Measurements from ENCODE around the gene TAF5L.
A peak's percentile ranks its signal among the peaks of the same experiment; 100 is the strongest.
"Not testable (repeated sequence)": the region's sequence is repeated elsewhere in the genome, so short reads cannot be mapped to it uniquely, and the experiment has no call there.

TAF5L gene

DNA sequence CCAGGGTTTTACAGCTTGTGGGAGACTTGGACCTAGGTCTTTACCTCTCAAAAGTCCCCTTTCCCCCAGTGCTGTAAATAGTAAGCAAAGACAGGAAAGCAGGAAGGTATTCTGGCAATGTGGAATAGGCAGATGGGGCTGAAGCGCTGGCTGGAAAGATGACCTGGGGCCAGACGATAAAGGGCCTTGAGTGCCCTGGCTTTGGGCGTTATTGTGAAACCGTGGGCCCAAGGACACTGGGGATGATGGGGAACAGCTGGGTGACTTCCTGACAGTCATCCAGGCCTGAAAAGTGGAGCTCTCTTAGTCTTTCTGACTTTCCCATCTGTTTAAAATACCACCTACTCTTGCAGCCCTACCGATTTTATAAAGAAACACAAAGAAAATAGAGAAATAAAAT, 16.5 kb upstream of the TAF5L start:
- no peak for DNase-seq (ENCODE audit: low read depth in 2 of 2)

DNA sequence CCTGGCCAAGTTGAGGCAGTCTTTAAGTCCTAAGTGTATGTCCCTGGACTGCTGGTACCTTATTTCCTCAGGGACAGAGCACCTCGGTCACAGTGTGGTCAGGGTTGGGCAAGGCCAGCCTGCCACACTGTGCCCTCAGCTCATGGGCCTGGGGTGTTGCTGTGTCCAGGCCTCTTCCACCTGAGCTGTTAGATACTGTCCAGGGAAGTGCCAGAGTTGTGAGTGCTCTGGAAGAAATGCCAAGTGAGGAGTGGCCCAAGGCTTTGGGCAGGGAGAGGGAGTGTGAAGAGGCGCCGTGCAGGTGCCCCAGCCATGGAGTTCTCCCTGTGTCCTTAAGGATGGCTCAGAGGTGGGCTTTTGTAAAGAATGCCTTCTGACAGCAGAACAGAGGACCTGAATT, 15.4 kb upstream of the TAF5L start:
- DNase-seq (ENCODE audit: low read depth in 2 of 2) = no peak

DNA sequence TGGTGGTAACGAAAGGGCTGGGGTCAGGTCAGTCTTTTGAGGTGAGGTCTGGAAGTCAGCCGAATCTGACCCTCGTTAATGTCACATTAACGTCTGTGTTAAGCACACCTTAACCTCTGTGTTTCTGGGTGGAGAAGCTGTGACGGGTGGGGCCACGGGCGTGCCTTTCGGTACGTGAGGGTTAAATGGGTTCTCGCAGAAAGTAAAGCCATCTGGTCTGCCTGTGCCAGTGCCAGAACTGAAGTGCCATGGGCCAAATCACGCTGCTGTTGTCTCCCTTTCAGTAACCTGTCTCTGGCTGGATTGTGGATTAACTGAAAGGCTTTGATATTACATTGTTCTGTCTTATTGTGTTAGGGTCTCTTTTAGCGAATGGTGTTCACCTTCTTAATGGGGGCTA, 14.5 kb upstream of the TAF5L start:
- no peak for DNase-seq (ENCODE audit: low read depth in 2 of 2)

DNA sequence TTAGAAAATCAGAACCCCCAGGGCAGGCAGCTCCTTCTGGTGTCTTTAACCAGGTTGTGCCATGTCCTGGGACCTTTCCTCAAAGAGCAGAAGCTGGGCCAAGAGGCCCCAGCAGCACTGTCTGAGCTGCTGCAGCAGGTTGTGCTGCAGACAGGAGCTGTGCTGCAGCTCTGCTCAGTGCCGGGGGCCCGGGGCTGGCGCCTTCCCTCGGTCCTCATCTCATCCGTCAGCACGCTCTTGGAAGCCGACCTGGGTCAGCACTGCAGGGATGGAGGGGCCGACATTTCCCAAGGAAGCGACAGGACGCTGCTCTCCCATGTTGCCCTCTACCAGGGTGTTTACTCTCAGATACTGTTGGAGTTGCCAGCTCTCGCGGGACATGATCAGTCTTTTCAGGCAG, 11.8 kb upstream of the TAF5L start:
- no peak for DNase-seq (ENCODE audit: low read depth in 2 of 2)

DNA sequence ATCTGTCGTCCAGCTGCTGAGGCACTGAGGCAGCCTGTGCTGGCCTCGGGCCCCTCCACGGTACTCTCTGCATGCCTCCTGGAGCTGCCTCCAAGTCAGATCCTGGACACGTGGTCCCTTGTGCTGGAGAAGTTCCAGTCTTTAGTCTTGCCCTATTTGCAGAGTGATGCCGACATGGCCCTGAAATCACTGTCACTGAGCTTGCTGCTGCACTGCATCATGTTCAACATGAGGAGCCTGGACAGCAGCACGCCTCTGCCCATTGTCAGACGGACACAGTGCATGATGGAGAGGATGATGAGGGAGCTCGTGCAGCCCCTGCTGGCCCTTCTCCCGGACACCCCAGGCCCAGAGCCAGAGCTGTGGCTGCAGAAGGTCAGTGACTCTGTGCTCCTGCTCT, 10.1 kb upstream of the TAF5L start:
- no peak for DNase-seq (ENCODE audit: low read depth in 2 of 2)

DNA sequence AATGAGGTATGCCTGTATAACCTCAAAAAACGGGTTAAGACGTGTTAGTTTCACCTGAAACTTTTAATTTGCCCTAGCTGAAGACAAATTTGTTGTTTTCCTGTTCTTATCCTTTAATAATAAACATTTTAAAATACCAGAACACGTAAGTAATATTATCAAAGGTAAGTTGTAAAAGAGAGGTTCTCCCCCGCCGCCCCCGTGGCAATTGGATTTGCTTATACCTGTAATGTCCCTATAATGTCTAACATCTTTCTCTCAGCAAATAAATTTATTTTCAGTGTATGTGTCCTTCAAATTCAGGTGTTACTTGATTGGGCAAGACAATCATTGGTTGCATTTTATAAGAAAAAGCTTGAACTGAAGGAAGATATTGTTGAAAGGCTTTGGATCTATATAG, 6.0 kb upstream of the TAF5L start:
- no peak for DNase-seq (ENCODE audit: low read depth in 2 of 2)

DNA sequence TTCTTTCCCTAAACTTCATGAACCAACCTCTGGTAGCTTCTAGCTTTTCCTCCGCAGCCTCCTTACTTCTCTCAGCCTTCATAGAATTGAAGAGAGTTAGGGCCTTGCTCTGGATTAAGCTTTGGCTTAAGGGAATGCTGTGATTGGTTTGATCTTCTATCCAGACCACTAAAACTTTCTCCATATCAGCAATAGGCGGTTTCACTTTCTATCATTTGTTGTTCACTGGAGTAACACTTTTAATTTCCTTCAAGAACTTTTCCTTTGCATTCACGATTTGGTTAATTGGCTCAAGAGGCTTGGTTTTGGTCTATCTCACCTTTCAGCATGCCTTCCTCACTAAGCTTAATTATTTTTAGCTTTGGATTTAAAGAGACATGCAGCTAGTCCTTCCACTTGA, 5.2 kb upstream of the TAF5L start:
- no peak for DNase-seq (ENCODE audit: low read depth in 2 of 2)

DNA sequence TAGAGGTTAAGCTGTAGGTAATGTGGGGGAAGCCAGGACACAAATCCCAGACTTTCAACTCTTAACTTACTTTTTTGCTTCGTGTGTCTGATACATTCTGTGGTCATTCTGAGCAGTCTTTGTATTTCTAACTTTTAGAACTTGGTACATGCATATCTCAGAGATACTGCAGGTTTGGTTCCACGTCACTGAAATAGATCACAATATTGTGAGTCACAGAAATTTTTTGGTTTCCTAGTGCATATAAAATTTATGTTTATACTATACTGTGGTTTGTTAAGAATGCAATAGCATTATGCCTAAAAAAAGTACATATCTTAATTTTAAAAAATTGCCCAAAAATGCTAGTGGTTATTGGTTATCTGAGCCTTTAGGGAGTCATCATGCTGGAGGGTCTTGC, 3.3 kb upstream of the TAF5L start:
- no peak for DNase-seq (ENCODE audit: low read depth in 2 of 2)

DNA sequence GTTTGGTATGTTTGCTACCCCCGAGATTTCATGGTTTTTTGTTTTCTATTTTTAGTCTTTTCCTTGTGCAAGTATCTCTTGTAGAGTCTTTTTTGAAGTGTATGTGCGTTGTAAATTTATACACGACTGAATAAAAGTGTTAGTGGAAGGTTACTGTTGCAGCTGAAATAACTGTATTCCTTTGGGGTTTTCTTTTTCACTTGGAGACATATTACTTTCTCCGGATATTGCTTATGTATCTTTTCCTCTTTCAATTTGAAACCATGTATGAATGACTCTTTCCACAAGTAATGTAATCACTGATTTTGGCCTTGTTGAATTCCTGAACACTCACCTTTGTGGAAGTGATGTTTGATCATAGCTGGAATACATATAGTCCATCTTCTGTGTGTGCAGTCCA, 1.1 kb upstream of the TAF5L start:
- no peak for DNase-seq (ENCODE audit: low read depth in 2 of 2)

DNA sequence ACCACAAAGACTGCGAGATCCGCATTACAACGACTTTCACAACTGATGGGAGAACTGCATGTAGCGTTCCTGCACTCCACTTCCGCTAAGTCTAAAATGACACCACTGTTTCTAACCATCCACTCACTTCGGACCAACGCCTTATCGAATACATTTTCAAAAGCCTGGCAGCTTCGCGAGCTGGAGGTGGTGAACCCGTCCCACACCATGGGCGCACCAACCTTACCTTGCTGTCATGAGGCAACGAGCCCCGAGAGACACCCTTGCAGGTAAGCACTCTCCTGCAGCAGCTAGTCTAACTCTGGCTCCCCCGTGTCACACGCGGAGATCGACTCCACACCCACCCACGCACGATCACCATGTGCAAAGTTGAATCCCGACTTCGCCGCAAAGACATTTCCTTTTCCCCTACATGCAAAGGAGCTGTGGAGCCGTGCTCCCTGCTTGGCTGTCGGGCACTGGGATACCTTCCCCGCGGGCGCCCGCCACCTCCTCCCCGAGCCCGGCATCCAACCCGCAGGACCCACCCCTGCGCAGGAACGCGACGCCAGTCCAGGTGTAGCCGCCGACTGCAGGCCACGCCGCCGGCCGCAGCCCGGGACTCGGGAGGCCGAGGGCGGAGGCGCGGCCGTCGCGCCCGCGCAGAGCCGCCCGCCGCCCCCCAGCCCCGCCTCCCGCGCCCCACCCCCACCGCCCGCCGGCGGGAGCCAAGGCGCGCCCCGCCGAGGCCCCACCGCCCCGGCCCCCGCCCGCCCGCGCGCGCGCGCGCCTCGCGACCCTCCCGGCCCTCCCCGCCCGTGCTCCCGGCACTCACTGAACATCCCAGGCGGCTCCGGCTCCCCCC, 629 bp downstream of the TAF5L start:
- DNase-seq (ENCODE audit: low read depth in 2 of 2) = peak; percentile 21 to 32

DNA sequence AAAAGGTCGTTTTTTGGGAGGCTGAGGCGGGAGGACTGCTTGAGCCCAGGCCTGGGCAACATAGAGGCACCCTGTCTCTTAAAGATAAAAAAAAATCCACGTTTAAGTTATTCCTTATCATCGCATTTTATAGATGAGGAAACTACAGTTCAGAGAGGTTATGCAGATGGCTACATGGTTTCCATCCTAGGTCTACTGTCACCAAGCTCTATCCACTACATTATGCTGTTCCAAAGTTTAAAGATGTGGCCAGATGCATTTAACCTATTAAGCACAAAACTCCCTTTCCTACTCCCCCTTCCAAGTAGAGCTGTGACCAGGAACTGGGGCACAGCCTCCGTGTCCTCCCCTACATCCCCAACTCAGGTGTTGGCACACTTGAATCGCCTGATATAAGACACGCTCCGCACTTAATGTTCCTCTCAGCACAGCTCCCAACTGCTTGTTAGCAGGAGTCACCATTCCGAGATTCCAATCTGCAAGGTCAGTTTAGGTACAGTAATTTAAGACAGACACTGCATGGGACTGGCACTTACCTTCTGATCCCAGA, 1.3 kb downstream of the TAF5L start:
- DNase-seq (ENCODE audit: low read depth in 2 of 2) = no peak

DNA sequence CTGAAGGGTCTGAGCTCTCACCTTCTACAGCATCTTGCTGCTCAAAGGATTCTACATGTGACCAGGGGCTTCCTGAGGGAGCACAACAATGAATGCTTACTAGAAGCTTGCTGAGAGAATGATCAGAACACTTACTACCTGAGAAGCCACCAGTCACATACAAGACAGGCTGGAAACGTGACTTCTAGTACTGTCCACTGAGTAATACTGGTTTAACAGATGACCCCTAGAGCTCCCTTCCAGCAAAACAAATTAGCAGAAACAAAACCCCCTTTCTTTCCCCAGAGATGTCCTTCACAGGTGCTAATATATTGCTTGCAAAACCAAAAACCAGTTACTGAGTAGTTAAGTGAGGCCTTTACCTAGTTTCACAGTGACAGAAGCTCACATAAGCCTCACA, 2.1 kb downstream of the TAF5L start:
- no peak for DNase-seq (ENCODE audit: low read depth in 2 of 2)

DNA sequence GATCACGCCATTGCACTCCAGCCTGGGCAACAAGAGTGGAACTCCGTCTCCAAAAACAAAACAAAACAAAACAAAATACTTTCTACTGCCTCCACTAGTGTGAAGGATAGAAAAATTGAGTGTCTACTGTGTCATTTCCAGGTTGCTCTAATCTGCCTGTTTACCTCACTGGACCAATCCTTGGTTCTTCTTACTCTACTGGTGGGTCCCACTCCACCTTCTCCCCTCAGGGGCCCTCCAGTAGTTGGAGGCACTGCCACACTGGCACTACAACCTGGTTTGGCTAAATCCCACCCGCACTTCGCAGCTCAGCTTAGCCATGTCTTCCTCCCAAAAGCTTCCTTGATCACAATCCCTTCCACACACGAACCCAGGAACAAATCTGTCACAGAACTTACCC, 2.7 kb downstream of the TAF5L start:
- no peak for DNase-seq (ENCODE audit: low read depth in 2 of 2)

DNA sequence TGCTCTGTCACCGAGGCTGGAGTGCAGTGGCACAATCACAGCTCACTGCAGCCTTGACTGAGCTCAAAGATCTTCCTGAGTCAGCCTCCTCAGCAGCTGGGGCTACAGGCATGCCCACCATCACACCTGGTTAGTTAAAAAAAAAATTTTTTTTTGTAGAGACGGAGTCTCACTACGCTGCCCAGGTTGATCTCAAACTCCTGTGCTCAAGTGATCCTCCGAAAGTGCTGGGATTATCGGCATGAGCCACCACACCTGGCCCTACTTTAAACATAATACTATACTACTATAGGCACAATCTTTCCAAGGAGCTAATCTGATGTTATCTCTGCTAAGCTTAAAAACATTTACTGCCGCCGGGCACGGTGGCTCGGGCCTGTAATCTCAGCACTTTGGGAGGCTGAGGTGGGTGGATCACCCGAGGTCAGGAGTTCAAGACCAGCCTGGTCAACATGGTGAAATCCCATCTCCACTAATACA, 3.2 kb downstream of the TAF5L start:
- not testable (repeated sequence) for DNase-seq (ENCODE audit: low read depth in 2 of 2)

DNA sequence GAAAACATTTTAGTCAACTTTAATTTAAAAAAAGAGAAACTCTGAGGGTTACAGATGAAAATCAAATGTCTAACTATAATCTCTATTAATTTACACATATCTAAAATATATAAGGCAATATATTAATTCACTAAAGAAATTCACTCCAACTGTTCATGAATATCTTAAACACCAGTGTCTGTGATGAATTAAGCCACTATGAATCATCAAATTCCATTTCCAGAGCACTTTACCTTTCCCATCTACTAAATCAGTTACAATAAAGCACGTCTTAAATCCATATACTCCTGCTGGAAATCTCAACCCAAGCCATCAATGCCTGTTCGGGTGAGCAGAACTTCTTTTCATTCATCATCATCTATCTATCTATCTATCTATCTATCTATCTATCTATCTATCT, 4.3 kb downstream of the TAF5L start:
- no peak for DNase-seq (ENCODE audit: low read depth in 2 of 2)

DNA sequence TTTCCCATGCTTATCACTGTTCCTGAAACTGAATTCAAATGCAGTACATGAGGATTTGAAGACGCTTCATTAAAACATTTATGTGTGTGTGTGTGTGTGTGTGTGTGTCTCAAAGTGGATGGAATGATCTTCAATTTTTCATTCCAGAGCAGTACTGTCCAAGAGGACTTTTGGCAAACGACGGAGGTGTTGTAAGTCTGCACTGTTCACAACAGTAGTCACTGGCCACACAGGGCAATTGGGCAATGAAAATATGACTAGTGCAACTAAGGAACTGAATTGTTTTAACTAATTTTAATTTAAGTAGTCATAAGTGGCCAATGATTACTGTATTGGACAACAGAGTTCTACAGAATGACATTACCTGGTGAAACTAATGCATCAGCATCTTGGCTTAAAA, 5.0 kb downstream of the TAF5L start:
- no peak for DNase-seq (ENCODE audit: low read depth in 2 of 2)

DNA sequence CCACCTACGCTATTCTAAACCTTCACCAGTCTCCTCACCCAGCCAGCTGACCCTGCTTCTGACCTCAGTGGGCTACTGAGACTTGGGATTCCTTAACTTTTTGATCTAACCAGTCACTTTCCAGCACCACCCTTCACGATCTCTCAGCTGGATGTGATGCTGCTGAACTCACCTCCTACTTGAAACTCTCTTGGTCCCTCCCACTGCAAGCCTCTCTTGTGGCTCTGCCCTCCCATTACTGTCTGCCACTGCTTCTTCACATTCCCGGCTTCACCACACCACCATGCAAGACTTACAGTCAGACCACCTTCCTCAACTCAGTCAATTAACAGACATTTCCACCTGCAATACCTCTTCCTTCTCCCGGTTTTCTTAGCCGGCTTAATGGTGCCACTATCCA, 6.3 kb downstream of the TAF5L start:
- no peak for DNase-seq (ENCODE audit: low read depth in 2 of 2)

DNA sequence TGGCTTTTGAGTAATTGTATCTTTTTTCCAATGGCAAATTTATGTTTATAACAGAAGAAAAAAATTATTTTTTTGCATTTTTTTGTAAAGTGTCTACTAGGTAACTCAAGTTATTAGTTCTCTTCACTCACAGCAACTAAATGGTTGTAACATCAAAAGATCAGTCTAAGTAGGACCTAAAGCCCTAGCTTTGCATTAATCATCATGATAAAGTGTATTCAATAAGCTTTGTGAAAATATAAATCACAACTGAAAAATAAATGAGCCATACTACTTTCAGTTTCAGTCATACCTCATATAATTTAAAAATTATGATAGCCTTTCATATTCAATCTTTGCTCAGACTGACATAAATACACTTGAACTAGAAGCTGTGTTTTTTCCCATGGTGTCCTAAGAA, 6.9 kb downstream of the TAF5L start:
- DNase-seq (ENCODE audit: low read depth in 2 of 2) = no peak

DNA sequence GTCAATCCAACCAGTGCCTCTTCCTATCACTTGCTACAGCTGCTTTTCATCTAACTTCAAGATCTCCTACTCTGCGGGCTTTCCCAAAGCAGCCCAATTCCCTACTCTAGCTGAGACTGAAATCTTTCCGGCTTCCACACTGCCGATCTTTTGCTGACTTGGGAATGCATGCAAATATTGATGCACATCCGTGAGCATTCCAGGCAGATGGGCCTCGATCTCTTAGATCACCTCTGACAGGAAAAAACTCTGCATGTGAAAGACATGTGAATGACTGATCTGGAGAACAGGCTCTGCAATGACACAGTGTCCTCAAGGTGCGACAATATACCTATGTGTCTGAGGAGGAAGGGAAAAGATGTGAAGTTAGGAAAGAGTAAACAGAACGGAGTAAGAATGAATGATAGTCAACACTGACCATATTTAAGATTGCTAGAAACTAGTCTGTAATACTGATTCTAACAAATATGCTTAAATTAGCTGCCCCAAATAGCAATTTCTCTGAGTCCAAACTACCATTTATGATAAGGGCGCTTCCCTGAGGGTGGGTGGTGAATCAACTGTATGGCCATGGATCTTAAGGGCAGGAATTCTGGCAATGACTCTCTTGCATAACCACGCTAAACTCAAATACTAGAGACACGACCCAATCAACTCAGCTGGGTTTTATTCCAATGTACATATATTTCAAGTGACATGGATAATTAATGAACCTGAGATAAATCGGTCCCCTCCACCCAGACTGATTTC, 8.4 kb downstream of the TAF5L start:
- no peak for DNase-seq (ENCODE audit: low read depth in 2 of 2)

DNA sequence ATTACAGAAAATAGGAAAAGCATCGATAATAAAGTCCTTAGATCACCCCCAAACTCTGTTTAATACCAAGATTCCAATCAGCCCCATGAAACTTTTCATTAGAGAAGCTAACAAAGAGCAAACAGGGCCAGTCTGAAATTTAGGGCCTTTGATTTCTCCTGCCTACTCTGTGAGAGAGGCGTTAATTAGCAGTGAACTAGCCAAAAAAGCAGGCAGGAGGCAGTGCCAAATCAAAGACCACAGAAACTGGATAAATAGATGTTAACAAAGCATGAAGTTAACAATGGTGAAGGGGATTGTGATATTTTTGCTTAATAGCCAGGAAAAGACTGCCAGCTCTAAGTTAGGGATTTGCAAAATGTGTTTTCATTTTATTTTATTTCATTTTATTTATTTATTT, 11.2 kb downstream of the TAF5L start:
- no peak for DNase-seq (ENCODE audit: low read depth in 2 of 2)

DNA sequence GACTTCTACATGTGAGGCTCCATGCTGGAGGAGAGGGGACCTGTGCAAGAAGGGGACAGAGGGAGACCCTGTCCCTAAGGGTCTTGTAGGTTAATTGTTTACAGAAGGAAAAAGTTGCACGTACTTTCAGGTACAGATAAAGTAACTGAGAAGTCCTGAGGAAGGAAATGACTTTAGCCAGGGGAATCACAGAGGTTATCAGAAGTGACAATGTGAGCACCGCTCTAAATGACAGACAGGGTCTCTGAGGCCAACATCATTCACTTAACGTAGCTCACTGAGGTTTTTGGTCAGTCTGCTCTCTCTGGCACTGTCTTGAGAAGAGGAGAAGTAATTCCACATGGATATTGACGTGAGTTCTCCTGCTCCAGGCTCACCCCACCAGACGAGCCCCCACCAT, 12.0 kb downstream of the TAF5L start:
- DNase-seq (ENCODE audit: low read depth in 2 of 2) = no peak

DNA sequence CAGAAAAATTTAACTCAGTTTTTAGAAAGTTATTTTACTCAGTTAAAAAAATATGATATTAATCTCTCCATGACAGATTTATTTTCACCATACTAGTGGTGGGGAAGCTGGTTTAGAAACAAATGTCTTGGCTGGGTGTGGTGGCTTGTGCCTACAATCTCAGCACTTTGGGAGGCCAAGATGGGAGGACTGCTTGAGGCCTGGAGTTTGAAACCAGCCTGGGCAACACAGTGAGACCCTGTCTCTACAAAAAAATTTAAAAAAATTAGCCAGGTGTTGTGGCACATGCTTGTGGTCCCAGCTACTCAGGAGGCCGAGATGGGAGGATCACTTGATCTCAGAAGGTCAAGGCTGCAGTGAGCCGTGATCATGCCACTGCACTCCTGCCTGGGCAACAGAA, 17.3 kb downstream of the TAF5L start:
- DNase-seq (ENCODE audit: low read depth in 2 of 2) = no peak

DNA sequence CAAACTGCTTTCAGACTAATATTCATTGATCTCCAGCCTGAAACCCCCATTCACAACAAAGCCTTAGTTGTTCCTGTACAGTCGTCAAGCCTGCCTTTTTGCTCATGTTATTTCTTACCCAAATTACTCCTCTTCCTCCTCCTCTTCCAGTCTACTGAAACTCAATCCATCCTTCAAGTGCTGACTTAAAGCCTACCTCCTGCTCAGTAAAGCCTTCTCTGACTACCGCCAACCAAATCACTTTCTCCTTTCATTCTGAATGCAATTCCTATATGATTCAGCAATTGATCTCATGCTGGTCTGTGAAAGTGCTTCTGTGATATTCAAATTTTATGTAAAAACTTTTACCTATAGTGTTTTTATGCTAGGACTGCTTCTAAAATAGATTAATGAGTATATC, 18.6 kb downstream of the TAF5L start:
- DNase-seq (ENCODE audit: low read depth in 2 of 2) = no peak
